HepG2 (cell line): Measurements from ENCODE around the gene MED10. TPM values are rescaled to one million over a fixed set of nuclear protein-coding genes. Genes with fewer than 3 reads are reported as not detected.

Experiments used
- polyA plus RNA-seq, 8 experiments: library from polyadenylated mRNA; depleted of rRNA in 3 of 8; stranded (reverse) in 7 of 8; unstranded in 1 of 8; fragments of >200 nt; fragmentation: Illumina TruSeq in 4 of 8; extraction: Trizol in 4 of 8; gene quantifications; 2 replicates each; pipeline versions ENCODE4 v1.2.1 to v1.2.3, GENCODE V29; 2011 to 2016; ENCODE audit warnings: low read depth in 4 of 8, missing spikeins in 1 of 8, mixed read lengths in 1 of 8; ENCODE audit not compliant: insufficient read depth in 1 of 8
- total RNA-seq, 5 experiments: library from RNA; depleted of rRNA; stranded (reverse); fragments of >200 nt; fragmentation: Illumina TruSeq; extraction: Trizol; gene quantifications; 2 replicates each; pipeline ENCODE4 v1.2.3, GENCODE V29; 2016; ENCODE audit warnings: low read depth in 1 of 5

Gene MED10
- total and polyA plus RNA-seq, 2 of the 13 experiments (the other 11 are each of a cell fraction or from before 2014, with no cell fraction given) = 11.2 to 23.7 TPM

Other genes starting within 250 kb of the MED10 start
- gene UBE2QL1, start 70.3 kb upstream of the MED10 start, total RNA-seq (2016; rRNA removed; fragmentation: Illumina TruSeq; extraction: Trizol) = not detected in 2 replicates
- gene UBE2QL1, start 70.3 kb upstream of the MED10 start, polyA plus RNA-seq (2011; rRNA removed) = not detected in 2 replicates